OCI-LY7 (cell line): ENCODE results near the gene EIF2S1.

Source experiments
- EZH2phosphoT487 ChIP-seq: fragments of 200-600 bp; sonication (generic); IDR thresholded peaks from 2 replicates; pipeline ENCODE4 v1.6.1; 2018; ENCODE audit warnings: low read depth, borderline replicate concordance, mild to moderate bottlenecking, mixed run types, antibody characterized with exemption, low read length, moderate library complexity, mixed read lengths
- TF ChIP-seq, protein P1 (sequence below): fragments of 200-600 bp; sonication (generic); conservative IDR thresholded peaks from 2 replicates; pipeline ENCODE4 v1.5.1; 2014; ENCODE audit warnings: mild to moderate bottlenecking, antibody characterized with exemption, low read length, moderate library complexity, mixed read lengths

DNA sequence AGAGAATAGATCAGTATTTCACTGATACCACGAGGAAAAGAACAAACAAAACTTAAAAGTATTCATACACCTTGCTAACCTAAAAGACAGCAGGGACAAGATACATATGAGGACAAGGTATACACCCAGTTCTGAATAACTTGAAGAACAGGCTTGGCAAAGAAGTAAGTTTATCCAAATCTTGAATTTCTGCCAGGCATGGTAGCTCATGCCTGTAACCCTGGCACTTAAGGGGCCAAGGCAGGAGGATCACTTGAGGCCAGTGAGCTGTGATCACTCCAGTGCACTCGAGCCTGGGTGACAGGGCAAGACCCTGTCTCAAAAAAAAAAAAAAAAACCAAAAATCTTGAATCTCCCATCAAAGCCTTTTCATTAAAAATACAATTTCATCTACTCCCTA lies 25.0 kb downstream of the EIF2S1 start:
- TF ChIP-seq, protein P1, sequence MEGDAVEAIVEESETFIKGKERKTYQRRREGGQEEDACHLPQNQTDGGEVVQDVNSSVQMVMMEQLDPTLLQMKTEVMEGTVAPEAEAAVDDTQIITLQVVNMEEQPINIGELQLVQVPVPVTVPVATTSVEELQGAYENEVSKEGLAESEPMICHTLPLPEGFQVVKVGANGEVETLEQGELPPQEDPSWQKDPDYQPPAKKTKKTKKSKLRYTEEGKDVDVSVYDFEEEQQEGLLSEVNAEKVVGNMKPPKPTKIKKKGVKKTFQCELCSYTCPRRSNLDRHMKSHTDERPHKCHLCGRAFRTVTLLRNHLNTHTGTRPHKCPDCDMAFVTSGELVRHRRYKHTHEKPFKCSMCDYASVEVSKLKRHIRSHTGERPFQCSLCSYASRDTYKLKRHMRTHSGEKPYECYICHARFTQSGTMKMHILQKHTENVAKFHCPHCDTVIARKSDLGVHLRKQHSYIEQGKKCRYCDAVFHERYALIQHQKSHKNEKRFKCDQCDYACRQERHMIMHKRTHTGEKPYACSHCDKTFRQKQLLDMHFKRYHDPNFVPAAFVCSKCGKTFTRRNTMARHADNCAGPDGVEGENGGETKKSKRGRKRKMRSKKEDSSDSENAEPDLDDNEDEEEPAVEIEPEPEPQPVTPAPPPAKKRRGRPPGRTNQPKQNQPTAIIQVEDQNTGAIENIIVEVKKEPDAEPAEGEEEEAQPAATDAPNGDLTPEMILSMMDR, result no peak
- no peak for TF ChIP-seq EZH2phosphoT487
